DMS 273 (cell line): ENCODE data around the gene HMCN2.
A peak's percentile ranks its signal among the peaks of the same experiment; 100 is the strongest.
"Not testable (repeated sequence)": the region's sequence is repeated elsewhere in the genome, so short reads cannot be mapped to it uniquely, and the experiment has no call there.

Experiments
- DNase-seq: peaks from one replicate; lab custom pipeline; 2025; ENCODE audit not compliant: unreplicated experiment; lab: John Stamatoyannopoulos, UW

The HMCN2 gene

DNA sequence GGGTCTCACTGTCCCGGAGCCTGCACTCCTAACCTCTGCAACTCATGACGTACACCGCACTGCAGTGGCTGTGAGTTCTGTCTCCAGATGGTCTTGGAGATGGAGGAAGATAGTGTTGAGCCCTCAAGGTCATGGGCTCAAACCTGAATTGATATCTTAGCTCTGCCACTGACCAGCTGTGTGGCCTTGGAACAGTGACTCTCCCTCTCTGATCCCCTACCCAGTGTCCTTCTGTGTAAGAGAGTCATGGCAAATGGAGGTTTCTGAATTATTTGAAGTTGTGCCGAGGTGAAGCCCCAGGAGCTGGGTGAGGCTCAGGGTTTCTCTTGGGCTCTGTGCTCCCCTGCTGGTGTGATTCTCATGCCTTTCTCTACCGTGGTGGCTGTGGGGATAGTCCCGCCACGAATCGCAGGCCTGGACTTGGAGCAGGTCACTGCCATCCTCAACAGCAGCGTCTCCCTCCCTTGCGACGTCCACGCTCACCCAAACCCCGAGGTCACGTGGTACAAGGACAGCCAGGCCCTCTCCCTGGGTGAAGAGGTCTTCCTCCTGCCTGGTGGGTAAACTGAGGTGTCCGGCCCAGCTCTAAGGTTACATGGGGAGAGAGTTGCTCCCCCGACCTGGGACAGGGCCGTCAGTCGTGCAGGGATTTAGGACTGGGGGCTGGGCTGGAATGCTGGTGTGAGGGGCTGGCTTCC is 118.6 kb downstream of the HMCN2 start:
- no peak for DNase-seq

DNA sequence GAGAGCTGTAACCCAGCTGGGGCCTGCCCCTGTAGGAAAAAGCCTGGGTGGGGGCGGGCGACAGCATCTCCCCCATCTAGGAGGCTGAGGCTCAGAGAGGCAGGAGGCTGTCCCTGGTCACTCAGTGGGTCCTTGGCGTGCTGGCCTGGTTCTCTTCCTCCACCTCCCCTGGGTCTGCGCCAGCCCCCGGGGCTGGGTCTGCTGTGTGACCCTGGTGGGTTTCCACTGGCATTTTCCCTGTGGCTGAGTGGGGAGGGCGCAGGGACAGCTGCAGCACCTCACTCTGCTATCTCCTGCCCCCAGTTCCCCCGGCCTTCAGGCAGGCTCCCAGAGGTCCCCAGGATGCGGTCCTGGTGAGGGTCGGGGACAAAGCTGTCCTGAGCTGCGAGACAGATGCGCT is 119.7 kb downstream of the HMCN2 start:
- DNase-seq, result no peak

DNA sequence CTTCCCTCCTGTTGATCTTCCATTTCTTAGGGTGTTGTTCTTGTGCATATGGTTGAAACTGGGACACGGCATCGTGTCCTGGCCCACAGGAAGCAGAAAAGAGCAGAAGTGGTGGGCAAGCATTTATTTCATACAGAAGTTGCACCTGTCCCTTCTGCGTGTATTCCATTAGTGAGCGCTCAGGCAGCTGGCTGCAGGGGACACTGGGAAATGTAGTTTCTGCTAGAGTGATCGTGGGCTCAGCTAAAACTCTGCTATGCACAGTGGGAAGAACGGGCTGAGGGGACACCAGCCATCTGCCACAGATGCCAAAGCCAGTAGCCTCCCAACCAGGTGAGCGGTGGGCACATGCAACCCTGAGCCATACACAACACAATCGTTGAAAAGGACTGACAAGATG is 121.8 kb downstream of the HMCN2 start:
- no peak for DNase-seq

DNA sequence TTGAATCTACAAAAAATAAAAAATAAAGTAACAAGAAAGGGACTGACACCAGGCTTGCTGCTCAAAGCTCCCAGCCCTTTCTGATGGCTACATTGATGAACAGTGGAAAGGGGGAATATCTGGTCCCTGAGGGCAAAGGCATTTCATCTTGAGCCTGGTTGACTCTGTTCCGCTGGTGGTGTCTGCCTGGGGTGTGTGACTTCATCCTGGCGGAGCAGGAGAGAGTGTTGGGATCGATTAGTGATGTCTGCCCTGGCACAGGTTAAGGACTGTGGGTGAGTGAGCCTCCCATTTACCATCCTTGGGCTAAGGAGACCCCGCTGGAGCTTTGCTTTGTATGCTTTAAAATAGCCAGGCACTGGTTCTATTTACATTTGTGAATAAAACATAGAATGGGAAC is 122.3 kb downstream of the HMCN2 start:
- no peak for DNase-seq

DNA sequence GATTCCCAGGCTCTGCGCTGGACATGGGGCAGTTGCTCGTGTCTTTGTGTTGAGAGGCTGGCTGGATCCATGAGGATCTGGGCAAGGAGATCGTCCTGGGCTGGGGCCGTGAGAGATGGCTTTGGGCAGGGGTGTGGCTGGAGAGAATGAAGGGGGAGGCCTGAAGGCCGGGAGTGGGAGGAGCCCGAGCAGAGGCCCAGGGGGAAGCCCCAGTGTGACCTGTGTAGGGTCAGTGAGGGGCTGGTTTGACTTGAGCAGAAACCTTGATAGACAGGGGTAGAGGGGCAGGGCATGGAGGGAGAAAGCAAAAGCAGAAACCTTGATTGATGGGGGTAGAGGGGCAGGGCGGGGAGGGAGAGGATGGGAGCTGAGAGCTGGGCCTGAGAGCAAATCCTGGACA is 124.8 kb downstream of the HMCN2 start:
- no peak for DNase-seq

DNA sequence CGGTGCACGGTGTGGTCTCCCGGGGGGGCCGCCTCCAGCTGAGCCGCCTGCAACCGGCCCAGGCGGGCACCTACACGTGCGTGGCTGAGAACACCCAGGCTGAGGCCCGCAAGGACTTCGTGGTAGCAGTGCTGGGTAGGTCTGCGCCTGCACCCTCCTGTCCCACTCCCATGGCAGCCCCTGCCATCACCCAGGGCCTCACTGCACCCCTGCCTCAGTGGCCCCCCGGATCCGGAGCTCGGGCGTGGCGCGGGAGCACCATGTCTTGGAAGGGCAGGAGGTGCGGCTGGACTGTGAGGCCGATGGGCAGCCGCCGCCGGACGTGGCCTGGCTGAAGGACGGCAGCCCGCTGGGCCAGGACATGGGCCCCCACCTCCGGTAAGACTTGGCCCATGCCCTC is 125.4 kb downstream of the HMCN2 start:
- no peak for DNase-seq

DNA sequence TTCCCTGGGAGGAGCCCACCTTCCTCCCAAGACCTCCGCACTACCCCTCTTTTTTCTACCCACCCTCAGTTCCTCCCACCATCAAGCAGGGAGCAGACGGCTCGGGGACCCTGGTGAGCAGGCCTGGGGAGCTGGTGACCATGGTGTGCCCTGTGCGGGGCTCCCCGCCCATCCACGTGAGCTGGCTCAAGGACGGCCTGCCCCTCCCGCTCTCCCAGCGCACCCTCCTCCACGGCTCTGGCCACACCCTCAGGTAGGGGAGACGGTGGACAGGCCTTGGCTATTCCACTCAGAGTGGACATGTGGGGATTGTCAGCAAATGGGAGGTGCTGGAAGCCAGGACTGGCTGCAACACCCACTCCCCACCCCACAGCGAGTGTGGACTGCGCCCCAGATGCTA is 126.3 kb downstream of the HMCN2 start:
- no peak for DNase-seq

DNA sequence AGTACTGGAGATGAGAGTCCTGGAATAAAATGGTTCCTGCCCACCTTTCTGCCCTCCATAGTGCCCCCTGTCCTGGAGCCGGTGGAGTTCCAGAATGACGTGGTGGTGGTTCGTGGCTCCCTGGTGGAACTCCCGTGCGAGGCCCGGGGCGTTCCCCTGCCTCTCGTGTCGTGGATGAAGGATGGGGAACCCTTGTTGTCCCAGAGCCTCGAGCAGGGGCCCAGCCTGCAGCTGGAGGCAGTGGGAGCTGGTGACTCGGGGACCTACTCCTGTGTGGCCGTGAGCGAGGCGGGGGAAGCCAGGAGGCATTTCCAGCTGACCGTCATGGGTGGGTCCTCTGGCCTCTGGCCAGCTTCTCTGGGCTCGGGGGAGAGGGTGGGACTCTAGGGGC is 128.1 kb downstream of the HMCN2 start:
- DNase-seq, result no peak

DNA sequence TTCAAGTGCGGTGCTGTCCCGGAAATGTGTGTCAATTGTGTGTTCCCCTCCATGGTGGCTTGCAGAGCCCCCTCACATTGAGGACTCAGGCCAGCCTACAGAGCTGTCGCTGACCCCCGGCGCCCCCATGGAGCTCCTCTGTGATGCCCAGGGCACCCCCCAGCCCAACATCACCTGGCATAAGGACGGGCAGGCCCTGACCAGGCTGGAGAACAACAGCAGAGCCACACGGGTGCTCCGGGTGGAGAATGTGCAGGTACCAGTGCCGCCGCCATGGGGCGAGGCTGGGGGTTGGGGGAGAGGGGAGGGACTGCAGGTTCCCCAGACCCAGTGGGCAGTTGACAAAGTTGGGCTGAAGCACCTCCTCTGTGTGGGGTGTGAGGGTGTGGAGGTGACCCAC is 128.8 kb downstream of the HMCN2 start:
- no peak for DNase-seq

DNA sequence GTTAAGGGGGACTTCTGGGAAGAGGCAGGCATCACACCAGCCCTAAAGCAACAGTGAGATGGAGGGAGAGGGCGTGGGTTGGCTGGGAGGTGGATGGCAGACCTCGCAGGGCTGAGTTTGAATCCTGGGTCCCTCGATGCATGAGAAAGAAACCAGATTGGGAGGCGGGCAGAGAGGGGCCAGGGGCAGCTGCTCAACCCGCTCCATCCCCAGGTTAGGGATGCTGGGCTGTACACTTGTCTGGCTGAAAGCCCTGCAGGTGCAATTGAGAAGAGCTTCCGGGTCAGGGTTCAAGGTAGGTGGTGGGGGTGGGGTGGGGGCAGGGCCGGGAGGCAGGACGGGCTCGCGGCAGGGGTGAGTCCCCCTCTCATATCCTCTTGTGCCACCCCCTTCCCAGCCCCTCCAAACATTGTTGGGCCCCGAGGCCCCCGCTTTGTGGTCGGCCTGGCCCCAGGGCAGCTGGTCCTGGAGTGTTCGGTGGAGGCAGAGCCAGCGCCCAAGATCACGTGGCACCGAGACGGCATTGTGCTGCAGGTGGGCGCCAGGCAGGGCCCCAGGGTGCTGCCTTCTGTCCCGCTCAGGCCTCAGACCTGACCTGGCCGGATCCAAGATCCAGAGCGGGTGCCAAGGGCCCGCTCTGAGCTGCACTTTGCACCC is 129.4 kb downstream of the HMCN2 start:
- DNase-seq, result no peak

DNA sequence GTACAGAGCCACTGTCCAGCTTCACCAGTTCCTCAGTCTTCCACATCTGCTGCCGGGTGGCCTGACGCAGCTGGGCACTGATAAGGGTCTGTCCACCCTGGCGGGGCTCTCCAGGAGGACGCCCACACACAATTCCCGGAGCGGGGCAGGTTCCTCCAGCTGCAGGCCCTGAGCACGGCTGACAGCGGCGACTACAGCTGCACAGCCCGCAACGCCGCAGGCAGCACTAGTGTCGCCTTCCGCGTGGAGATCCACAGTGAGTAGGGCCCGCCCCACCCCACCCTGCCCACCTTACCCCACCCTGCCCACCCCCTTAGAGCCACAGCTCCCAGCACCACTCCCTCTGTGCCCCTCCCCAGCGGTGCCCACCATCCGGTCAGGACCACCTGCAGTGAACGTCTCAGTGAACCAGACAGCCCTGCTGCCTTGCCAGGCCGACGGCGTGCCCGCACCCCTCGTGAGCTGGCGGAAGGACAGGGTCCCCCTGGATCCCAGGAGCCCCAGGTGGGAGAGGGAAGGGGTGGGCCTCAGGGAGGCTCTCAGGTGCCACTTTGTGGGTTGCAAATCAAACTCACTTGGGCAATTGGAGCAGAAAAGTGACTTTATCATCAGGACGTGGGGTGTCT is 130.4 kb downstream of the HMCN2 start:
- DNase-seq, result no peak

DNA sequence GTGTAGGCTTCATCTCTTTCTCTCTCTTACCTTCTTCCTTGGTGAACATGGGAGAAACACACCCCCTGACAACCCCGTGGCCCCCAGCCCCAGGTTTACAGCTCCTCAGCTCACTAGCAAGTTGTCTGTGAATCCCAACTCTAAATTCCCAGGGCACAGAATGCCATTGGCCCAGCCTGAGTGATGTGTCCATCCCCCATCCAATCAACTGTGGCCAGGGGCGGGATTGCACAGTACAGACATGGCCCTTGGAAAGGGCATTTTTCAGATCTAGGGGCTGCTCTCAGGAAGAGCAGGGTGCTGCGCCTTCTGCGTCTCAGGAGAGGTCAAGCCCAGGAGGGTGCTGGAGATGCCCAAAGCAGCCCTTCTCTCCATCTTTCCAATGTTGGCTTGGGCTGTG is 131.0 kb downstream of the HMCN2 start:
- DNase-seq, result peak; percentile 28

DNA sequence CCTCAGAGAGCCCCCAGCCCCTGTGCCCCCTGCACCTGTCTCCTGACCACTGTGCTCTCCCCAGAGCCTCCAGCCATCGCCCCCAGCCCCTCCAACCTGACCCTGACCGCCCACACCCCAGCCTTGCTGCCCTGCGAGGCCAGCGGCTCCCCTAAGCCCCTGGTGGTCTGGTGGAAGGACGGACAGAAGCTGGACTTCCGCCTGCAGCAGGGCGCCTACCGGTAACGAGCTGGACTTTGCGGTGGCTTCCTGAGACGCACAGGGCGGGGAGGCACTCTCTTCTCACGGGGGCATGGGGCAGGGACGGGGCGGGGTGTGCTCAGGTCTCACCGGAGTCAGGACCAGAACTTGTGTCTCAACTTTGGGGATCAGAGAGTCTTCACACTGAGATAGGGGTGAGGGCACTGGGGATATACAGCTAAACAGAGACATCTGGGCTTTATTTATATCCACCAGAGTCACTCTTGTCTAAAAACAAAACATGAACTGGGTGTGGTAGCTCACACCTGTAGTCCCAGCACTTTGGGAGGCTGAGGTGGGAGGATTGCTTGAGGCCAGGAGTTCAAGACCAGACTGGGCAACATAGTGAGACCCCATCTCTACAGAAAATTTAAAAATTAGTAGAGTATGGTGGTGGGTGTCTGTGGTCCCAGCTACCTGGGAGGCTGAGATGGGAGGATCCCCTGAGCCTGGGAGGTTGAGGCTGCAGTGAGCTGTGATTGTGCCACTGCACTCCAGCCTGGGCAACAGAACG is 133.1 kb downstream of the HMCN2 start:
- no peak for DNase-seq

DNA sequence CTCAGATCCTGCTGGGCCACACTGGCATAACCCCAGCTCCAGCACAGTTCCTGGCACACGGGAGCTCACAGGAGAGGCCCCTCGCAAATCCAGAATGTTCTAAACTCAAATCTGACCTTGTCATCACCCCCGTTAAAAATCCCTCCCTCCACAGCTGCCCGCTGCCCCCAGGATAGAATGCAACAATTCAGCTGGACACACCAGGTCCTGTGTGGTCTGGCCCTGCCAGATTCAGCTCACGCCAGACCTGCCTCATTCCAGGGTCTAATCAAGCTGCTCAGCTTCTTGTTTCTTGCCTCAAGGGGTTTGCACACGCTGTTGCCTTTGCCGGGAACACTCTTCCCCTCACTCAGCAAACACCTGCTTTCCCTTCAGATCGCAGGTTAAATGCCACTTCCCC is 134.2 kb downstream of the HMCN2 start:
- DNase-seq, result no peak

DNA sequence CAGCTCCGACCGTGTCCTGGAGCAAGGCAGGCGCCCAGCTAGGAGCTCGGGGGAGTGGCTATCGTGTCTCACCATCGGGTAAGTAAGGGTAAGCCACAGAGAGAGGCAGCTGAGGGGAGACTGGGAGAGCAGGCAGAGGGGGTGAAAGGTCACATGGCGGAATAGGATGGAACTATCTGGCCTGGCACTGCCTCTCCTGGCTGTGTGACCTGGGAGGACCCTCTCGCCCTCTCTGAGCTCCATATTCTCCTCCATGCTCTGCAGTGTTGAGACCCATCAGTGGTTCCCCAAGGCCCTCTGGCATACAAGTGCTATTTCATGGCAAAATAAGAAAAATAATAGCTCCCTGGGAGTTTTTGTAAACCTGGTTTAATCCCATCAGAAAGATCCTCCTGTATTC is 135.3 kb downstream of the HMCN2 start:
- no peak for DNase-seq

DNA sequence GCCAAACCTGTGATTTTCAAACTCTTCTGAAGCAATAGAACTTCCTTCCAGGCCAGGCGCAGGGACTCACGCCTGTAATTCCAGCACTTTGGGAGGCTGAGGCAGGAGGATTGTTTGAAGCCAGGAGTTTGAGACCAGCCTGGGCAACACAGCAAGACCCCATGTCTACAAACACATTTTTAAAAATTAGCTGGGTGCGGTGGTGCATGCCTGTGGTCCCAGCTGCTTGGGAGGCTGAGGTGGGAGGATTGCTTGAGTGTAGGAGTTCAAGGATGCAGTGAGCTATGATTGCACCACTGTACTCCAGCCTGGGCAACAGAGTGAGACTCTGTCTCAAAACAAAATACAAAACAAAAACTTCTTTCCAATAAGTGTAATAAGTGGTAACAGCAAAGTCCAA is 136.2 kb downstream of the HMCN2 start:
- not testable (repeated sequence) for DNase-seq

DNA sequence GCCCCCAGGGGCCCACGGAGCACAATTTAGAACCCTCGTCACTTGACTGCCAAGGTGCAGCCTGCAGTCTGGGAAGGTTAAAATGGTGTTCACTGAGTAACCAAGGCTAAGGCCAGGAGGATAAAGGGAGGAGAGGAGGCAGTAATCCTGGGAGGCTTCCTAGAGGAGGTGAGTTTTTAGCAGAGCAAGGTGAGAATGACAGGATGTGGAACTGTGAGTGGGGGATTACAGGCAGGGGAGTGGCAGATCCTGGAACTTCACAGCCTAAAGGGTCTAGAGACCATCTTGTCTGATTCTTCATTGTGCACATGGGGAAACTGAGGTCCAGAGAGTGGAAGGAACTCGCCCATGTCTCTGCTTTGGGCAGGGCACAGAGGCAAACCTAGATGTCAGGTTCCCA is 136.7 kb downstream of the HMCN2 start:
- DNase-seq, result no peak

DNA sequence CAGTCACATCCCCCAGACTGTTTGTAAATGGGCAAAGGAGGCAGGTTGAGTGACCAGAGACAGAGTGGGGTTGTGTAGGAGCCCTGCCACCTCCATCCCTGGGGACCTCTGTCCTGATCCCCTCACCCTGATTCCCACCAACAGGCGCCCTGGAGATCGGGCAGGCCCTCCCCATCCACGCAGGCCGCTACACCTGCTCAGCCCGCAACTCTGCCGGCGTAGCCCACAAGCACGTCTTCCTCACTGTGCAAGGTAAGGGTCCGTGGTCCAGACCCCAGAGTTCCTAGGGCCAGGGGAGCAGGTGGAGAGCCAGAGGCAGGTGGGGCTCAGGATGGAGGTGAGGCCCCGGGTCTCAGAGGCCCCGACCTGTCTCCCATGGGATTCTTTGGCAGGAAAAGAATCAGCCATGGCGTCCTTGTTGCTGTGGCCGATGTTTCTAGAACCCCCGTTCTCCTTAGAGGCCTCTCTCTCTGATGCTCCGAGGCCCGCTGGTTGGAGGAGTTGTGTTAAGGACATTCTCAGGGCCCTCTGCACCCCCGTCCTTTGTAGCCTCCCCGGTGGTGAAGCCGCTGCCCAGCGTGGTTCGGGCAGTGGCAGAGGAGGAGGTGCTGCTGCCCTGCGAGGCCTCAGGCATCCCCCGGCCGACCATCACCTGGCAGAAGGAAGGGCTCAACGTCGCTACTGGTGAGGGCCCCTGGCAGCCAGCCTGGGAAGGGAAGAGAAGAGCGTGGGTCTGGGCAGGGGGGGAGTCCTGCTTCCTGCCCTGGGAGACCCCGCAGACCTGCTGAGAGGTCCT is 137.3 kb downstream of the HMCN2 start:
- no peak for DNase-seq

DNA sequence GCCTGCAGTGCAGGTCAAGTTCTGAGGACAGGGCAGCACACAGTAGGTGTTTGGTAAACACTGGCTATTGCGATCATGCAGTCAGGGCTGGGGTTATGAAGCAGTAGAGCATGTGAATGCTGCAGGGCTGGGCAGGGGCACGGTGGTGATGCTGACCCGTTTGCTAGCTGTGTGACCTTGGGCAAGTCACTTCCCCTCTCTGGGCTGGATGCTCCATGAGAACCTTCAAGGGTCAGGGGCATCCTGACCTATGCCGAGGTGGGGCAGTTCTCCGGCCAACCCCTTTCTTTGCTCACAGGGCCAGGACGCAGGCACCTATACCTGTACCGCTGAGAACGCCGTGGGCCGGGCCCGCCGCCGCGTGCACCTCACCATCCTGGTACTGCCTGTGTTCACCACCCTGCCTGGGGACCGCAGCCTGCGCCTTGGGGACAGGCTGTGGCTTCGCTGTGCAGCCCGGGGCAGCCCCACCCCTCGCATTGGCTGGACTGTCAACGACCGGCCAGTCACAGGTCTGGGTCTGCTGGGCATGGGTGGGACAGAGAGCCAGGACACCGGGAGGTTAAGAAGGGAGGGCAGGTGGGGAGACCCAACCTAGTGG is 140.2 kb downstream of the HMCN2 start:
- DNase-seq, result no peak

DNA sequence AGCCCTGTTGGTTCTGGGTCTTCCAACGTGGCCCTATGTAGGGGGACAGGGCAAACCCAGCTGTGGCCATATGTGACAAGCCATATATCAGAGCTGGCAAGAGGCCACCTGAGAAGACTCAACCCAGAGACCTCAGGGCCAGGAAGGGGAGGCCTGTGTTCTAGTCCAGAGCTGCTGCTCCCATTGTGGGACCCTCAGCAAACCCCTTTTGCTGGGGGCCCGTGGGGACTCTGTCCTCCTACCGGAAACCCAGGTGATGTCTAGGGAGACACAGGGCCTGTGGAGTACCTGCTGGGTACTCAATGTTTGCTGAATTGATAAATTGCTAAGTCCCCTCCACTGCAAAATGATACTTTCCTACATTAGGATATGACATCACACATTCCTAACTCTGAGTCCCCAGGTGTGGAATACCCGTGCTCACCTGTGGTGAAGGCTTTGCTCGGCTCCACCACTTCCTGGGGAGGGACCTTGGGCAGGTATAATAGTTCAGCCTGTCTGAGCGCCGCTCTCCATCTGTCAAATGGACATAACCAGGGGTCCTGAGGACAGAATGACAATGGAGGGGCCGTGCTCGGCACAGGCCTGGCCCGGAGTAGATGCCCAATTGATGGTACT is 140.8 kb downstream of the HMCN2 start:
- no peak for DNase-seq
